ENCODE measurements around the gene SCAMP2. TPM values are rescaled to one million over a fixed set of nuclear protein-coding genes. Genes with fewer than 3 reads are reported as not detected.

Gene SCAMP2
- total and polyA plus RNA-seq, 2 of the 13 experiments (the other 11 are each of a cell fraction or from before 2014, with no cell fraction given) = 34.8 to 121 TPM

DNA sequence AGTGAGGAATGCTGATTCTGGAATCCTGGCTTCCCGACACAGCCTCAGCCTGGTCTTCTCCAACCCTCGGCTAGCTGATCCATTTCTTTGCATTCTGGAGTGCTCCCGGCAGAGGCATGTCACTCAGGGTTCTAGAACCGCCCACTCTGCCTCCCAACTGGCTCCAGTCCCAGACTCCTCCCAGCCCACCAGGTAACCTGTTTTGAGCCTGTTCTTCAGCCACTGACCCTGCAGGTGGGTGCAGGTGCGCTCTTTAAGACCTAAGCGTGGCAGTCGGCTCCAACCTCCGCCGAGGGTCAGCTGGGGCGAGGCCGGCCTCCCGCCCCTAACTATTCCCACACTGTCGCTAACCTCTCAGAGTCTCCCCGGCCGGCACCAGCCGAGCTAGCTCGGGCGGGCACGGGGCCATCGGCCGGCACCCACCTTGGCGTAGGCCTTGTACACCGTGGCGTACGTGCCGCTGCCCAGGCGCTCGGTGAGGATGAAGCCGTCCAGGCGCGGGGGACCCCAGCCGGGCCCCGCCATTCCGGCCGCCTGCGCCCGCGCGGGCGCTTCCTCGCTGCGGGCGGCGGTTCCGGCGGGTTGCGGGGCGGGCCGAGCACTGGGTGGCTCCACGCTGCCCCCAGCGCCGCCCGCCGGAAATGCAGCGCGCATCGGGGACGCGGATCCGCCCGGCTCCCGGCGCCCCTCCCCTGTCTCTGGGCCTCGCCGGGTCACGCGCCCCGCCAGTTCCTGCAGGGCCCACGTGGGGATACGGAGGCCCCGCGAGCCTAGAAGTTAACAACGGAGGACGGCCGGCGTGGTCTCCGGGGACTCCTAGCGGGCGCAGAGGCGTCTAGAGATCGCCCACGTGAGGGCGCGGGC is 30.4 kb downstream of the SCAMP2 start, which contains the start of gene ULK3 (continued):
- TF ChIP-seq, protein P1, sequence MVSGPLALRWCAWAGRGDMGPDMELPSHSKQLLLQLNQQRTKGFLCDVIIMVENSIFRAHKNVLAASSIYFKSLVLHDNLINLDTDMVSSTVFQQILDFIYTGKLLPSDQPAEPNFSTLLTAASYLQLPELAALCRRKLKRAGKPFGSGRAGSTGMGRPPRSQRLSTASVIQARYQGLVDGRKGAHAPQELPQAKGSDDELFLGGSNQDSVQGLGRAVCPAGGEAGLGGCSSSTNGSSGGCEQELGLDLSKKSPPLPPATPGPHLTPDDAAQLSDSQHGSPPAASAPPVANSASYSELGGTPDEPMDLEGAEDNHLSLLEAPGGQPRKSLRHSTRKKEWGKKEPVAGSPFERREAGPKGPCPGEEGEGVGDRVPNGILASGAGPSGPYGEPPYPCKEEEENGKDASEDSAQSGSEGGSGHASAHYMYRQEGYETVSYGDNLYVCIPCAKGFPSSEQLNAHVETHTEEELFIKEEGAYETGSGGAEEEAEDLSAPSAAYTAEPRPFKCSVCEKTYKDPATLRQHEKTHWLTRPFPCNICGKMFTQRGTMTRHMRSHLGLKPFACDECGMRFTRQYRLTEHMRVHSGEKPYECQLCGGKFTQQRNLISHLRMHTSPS (CRISPR knock-in tag; IDR thresholded peaks at IDR 0.05; ENCODE audit: low read depth) = no peak
- TF ChIP-seq IKZF1 (IDR thresholded peaks at IDR 0.05) = no peak
- TF ChIP-seq ISL2 (CRISPR knock-in tag; IDR thresholded peaks at IDR 0.05) = 0 out of 2 replicates have a peak, but pooled peaks have one; percentile 32
- no peak for TF ChIP-seq ATF7 (IDR thresholded peaks at IDR 0.05)
- TF ChIP-seq ATF7 (CRISPR knock-in tag; IDR thresholded peaks at IDR 0.05) = no peak
- TF ChIP-seq, protein P2, sequence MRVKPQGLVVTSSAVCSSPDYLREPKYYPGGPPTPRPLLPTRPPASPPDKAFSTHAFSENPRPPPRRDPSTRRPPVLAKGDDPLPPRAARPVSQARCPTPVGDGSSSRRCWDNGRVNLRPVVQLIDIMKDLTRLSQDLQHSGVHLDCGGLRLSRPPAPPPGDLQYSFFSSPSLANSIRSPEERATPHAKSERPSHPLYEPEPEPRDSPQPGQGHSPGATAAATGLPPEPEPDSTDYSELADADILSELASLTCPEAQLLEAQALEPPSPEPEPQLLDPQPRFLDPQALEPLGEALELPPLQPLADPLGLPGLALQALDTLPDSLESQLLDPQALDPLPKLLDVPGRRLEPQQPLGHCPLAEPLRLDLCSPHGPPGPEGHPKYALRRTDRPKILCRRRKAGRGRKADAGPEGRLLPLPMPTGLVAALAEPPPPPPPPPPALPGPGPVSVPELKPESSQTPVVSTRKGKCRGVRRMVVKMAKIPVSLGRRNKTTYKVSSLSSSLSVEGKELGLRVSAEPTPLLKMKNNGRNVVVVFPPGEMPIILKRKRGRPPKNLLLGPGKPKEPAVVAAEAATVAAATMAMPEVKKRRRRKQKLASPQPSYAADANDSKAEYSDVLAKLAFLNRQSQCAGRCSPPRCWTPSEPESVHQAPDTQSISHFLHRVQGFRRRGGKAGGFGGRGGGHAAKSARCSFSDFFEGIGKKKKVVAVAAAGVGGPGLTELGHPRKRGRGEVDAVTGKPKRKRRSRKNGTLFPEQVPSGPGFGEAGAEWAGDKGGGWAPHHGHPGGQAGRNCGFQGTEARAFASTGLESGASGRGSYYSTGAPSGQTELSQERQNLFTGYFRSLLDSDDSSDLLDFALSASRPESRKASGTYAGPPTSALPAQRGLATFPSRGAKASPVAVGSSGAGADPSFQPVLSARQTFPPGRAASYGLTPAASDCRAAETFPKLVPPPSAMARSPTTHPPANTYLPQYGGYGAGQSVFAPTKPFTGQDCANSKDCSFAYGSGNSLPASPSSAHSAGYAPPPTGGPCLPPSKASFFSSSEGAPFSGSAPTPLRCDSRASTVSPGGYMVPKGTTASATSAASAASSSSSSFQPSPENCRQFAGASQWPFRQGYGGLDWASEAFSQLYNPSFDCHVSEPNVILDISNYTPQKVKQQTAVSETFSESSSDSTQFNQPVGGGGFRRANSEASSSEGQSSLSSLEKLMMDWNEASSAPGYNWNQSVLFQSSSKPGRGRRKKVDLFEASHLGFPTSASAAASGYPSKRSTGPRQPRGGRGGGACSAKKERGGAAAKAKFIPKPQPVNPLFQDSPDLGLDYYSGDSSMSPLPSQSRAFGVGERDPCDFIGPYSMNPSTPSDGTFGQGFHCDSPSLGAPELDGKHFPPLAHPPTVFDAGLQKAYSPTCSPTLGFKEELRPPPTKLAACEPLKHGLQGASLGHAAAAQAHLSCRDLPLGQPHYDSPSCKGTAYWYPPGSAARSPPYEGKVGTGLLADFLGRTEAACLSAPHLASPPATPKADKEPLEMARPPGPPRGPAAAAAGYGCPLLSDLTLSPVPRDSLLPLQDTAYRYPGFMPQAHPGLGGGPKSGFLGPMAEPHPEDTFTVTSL (CRISPR knock-in tag; IDR thresholded peaks at IDR 0.05; ENCODE audit: borderline replicate concordance) = no peak
- no peak for TF ChIP-seq ZNF17 (CRISPR knock-in tag; IDR thresholded peaks at IDR 0.05)
- no peak for TF ChIP-seq ZNF83 (CRISPR knock-in tag; IDR thresholded peaks at IDR 0.05; ENCODE audit: borderline replicate concordance)
- TF ChIP-seq CBFB (CRISPR knock-in tag; IDR thresholded peaks at IDR 0.05) = peak; percentile 21; the same call in 1 of the 2 replicates
- TF ChIP-seq NRL (CRISPR knock-in tag; IDR thresholded peaks at IDR 0.05; ENCODE audit: borderline replicate concordance) = 0 out of 2 replicates have a peak, but pooled peaks have one; percentile 17
- no peak for TF ChIP-seq ZNF619 (CRISPR knock-in tag; IDR thresholded peaks at IDR 0.05)
- no peak for TF ChIP-seq PCBP1 (IDR thresholded peaks at IDR 0.05; ENCODE audit: borderline replicate concordance, low read depth, low read length)
- 0 out of 2 replicates have a peak, but pooled peaks have one; percentile 38 for TF ChIP-seq DPF2 (CRISPR knock-in tag; IDR thresholded peaks at IDR 0.05; ENCODE audit: borderline replicate concordance, low read depth)
- TF ChIP-seq, protein P3, sequence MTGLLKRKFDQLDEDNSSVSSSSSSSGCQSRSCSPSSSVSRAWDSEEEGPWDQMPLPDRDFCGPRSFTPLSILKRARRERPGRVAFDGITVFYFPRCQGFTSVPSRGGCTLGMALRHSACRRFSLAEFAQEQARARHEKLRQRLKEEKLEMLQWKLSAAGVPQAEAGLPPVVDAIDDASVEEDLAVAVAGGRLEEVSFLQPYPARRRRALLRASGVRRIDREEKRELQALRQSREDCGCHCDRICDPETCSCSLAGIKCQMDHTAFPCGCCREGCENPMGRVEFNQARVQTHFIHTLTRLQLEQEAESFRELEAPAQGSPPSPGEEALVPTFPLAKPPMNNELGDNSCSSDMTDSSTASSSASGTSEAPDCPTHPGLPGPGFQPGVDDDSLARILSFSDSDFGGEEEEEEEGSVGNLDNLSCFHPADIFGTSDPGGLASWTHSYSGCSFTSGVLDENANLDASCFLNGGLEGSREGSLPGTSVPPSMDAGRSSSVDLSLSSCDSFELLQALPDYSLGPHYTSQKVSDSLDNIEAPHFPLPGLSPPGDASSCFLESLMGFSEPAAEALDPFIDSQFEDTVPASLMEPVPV (CRISPR knock-in tag; IDR thresholded peaks at IDR 0.05) = peak; percentile 87
- TF ChIP-seq JUND (CRISPR knock-in tag; IDR thresholded peaks at IDR 0.05) = 0 out of 2 replicates have a peak, but pooled peaks have one; percentile 37

Measured in HepG2 (cell line).